Embryonic facial prominence (tissue), 1 donor: Measurements from ENCODE around the gene ZKSCAN8.
"Not testable (repeated sequence)": the region's sequence is repeated elsewhere in the genome, so short reads cannot be mapped to it uniquely, and the experiment has no call there.

Experiments used
- DNase-seq: peaks from one replicate; pipeline ENCODE4 v3.0.0-alpha.2; 2016; ENCODE audit errors: extremely low spot score

The ZKSCAN8 gene

GRCh38 chr6:28141500-28142329, at the start of gene ZKSCAN8:
Gene ZKSCAN8, plus strand, starts transcription at chr6:28141883. Its CDS starts 6,525 bp downstream, at chr6:28148408.
- peak; percentile 56 for DNase-seq

- DNase-seq: not testable (repeated sequence)
Measured at GRCh38 chr6:28102222-28102621, 39.5 kb upstream of the ZKSCAN8 start.

GRCh38 chr6:28102699-28103098, 39.0 kb upstream of the ZKSCAN8 start:
- not testable (repeated sequence) for DNase-seq

- DNase-seq: peak; percentile 77
Measured at GRCh38 chr6:28104392-28105244, 37.1 kb upstream of the ZKSCAN8 start.

GRCh38 chr6:28105245-28105639, 36.4 kb upstream of the ZKSCAN8 start:
- no peak for DNase-seq

- DNase-seq: no peak
Measured at GRCh38 chr6:28107506-28107905, 34.2 kb upstream of the ZKSCAN8 start.

- DNase-seq: no peak
Measured at GRCh38 chr6:28111964-28112363, 29.7 kb upstream of the ZKSCAN8 start.

- no peak for DNase-seq
Measured at GRCh38 chr6:28115799-28116198, 25.9 kb upstream of the ZKSCAN8 start.

GRCh38 chr6:28117386-28118050, 24.2 kb upstream of the ZKSCAN8 start:
- DNase-seq: no peak

- DNase-seq: no peak
Measured at GRCh38 chr6:28118217-28118616, 23.5 kb upstream of the ZKSCAN8 start.

- no peak for DNase-seq
Measured at GRCh38 chr6:28121876-28122275, 19.8 kb upstream of the ZKSCAN8 start.

- not testable (repeated sequence) for DNase-seq
Measured at GRCh38 chr6:28122283-28122682, 19.4 kb upstream of the ZKSCAN8 start.

GRCh38 chr6:28124350-28124970, 17.2 kb upstream of the ZKSCAN8 start, which contains the start of gene ZSCAN16:
Gene ZSCAN16, plus strand, starts transcription at chr6:28124609. Its CDS starts 835 bp downstream, at chr6:28125444.
- DNase-seq: no peak

GRCh38 chr6:28124971-28125353, 16.7 kb upstream of the ZKSCAN8 start:
- no peak for DNase-seq

GRCh38 chr6:28125401-28125800, 16.3 kb upstream of the ZKSCAN8 start:
- DNase-seq: no peak

GRCh38 chr6:28134015-28134414, 7.7 kb upstream of the ZKSCAN8 start:
- no peak for DNase-seq

- no peak for DNase-seq
Measured at GRCh38 chr6:28134716-28135115, 7.0 kb upstream of the ZKSCAN8 start.

- no peak for DNase-seq
Measured at GRCh38 chr6:28135393-28135792, 6.3 kb upstream of the ZKSCAN8 start.

- DNase-seq: peak; percentile 86
Measured at GRCh38 chr6:28136585-28137504, 4.8 kb upstream of the ZKSCAN8 start.

GRCh38 chr6:28137505-28137981, 4.1 kb upstream of the ZKSCAN8 start:
- no peak for DNase-seq
